HepG2 (cell line): ENCODE results near the gene TSSK3. TPM values are rescaled to one million over a fixed set of nuclear protein-coding genes. Genes with fewer than 3 reads are reported as not detected.

Experiments
- ATM ChIP-seq: fragments of 450-650 bp; IDR thresholded peaks from 2 replicates; pipeline ENCODE4 v1.7.1; 2017; ENCODE audit warnings: mild to moderate bottlenecking, borderline replicate concordance
- BCL3 ChIP-seq: sonication (generic); formaldehyde crosslinking; IDR thresholded peaks from 2 replicates; pipeline ENCODE4 v1.5.1; 2020; ENCODE audit warnings: mild to moderate bottlenecking, missing genetic modification reagents, moderate library complexity
- BORCS8-MEF2B ChIP-seq: sonication (generic); formaldehyde crosslinking; IDR thresholded peaks from 2 replicates; pipeline ENCODE4 v1.8.0; 2022; ENCODE audit warnings: mild to moderate bottlenecking, missing genetic modification reagents
- GABPB1 ChIP-seq: IDR thresholded peaks from 2 replicates; pipeline ENCODE4 v1.6.1; 2016; ENCODE audit warnings: mild to moderate bottlenecking, missing genetic modification reagents, moderate library complexity, missing compliant biosample characterization
- GATAD1 ChIP-seq: IDR thresholded peaks from 2 replicates; pipeline ENCODE4 v1.6.1; 2016; ENCODE audit warnings: missing genetic modification reagents, missing compliant biosample characterization
- MIXL1 ChIP-seq: IDR thresholded peaks from 2 replicates; pipeline ENCODE4 v1.6.1; 2016
- NFYC ChIP-seq: IDR thresholded peaks from 2 replicates; pipeline ENCODE4 v1.6.1; 2016; ENCODE audit warnings: missing genetic modification reagents, missing compliant biosample characterization
- NR3C1 ChIP-seq: sonication (generic); formaldehyde crosslinking; IDR thresholded peaks from 2 replicates; pipeline ENCODE4 v1.4.0; 2020; ENCODE audit warnings: missing genetic modification reagents
- PBX2 ChIP-seq: IDR thresholded peaks from 2 replicates; pipeline ENCODE4 v1.6.1; 2016; ENCODE audit warnings: control low read depth
- POGK ChIP-seq: sonication (generic); formaldehyde crosslinking; conservative IDR thresholded peaks from 2 replicates; pipeline ENCODE4 v1.8.0; 2022; ENCODE audit warnings: mild to moderate bottlenecking, moderate library complexity, missing genetic modification reagents
- RELA ChIP-seq: sonication (generic); formaldehyde crosslinking; IDR thresholded peaks from 2 replicates; pipeline ENCODE4 v1.4.0; 2020; ENCODE audit warnings: missing genetic modification reagents
- ZNF552 ChIP-seq: sonication (generic); formaldehyde crosslinking; IDR thresholded peaks from 2 replicates; pipeline ENCODE4 v1.9.0; 2022; ENCODE audit warnings: missing genetic modification reagents, mild to moderate bottlenecking, borderline replicate concordance
- ZNF615 ChIP-seq: sonication (generic); formaldehyde crosslinking; IDR thresholded peaks from 2 replicates; pipeline ENCODE4 v1.5.0; 2020; ENCODE audit warnings: mild to moderate bottlenecking, missing genetic modification reagents, borderline replicate concordance
- ZNF629 ChIP-seq: sonication (generic); formaldehyde crosslinking; conservative IDR thresholded peaks from 2 replicates; pipeline ENCODE4 v1.5.0; 2020; ENCODE audit warnings: missing genetic modification reagents
- ZNF652 ChIP-seq: IDR thresholded peaks from 2 replicates; pipeline ENCODE4 v1.6.1; 2016; ENCODE audit warnings: low read depth, borderline replicate concordance
- ZNF737 ChIP-seq: sonication (generic); formaldehyde crosslinking; IDR thresholded peaks from 2 replicates; pipeline ENCODE4 v1.5.0; 2020; ENCODE audit warnings: missing genetic modification reagents, mild to moderate bottlenecking, borderline replicate concordance
- ZNF761 ChIP-seq: sonication (generic); formaldehyde crosslinking; conservative IDR thresholded peaks from 2 replicates; pipeline ENCODE4 v1.4.0; 2020; ENCODE audit warnings: mild to moderate bottlenecking, missing genetic modification reagents
- ZNF879 ChIP-seq: sonication (generic); formaldehyde crosslinking; IDR thresholded peaks from 2 replicates; pipeline ENCODE4 v1.8.1; 2023; ENCODE audit warnings: missing genetic modification reagents
- polyA plus RNA-seq, 8 experiments: library from polyadenylated mRNA; depleted of rRNA in 3 of 8; stranded (reverse) in 7 of 8; unstranded in 1 of 8; fragments of >200 nt; fragmentation: Illumina TruSeq in 4 of 8; extraction: Trizol in 4 of 8; gene quantifications; 2 replicates each; pipeline versions ENCODE4 v1.2.1 to v1.2.3, GENCODE V29; 2011 to 2016; ENCODE audit warnings: low read depth in 4 of 8, missing spikeins in 1 of 8, mixed read lengths in 1 of 8; ENCODE audit not compliant: insufficient read depth in 1 of 8
- total RNA-seq, 5 experiments: library from RNA; depleted of rRNA; stranded (reverse); fragments of >200 nt; fragmentation: Illumina TruSeq; extraction: Trizol; gene quantifications; 2 replicates each; pipeline ENCODE4 v1.2.3, GENCODE V29; 2016; ENCODE audit warnings: low read depth in 1 of 5
- TF ChIP-seq, protein P1 (sequence below): sonication (generic); formaldehyde crosslinking; IDR thresholded peaks from 2 replicates; pipeline ENCODE4 v1.8.1; 2023; ENCODE audit warnings: mild to moderate bottlenecking, missing genetic modification reagents
- TF ChIP-seq, protein P2 (sequence below): sonication (generic); formaldehyde crosslinking; IDR thresholded peaks from 2 replicates; pipeline ENCODE4 v1.4.0; 2020; ENCODE audit warnings: missing genetic modification reagents
- TF ChIP-seq, protein P3 (sequence below): sonication (generic); formaldehyde crosslinking; IDR thresholded peaks from 2 replicates; pipeline ENCODE4 v1.4.0; 2020; ENCODE audit warnings: missing genetic modification reagents, low read depth, mild to moderate bottlenecking, borderline replicate concordance

Gene TSSK3
- total and polyA plus RNA-seq, 2 of the 13 experiments (the other 11 are each of a cell fraction or from before 2014, with no cell fraction given): 1.0 to 1.1 TPM

DNA sequence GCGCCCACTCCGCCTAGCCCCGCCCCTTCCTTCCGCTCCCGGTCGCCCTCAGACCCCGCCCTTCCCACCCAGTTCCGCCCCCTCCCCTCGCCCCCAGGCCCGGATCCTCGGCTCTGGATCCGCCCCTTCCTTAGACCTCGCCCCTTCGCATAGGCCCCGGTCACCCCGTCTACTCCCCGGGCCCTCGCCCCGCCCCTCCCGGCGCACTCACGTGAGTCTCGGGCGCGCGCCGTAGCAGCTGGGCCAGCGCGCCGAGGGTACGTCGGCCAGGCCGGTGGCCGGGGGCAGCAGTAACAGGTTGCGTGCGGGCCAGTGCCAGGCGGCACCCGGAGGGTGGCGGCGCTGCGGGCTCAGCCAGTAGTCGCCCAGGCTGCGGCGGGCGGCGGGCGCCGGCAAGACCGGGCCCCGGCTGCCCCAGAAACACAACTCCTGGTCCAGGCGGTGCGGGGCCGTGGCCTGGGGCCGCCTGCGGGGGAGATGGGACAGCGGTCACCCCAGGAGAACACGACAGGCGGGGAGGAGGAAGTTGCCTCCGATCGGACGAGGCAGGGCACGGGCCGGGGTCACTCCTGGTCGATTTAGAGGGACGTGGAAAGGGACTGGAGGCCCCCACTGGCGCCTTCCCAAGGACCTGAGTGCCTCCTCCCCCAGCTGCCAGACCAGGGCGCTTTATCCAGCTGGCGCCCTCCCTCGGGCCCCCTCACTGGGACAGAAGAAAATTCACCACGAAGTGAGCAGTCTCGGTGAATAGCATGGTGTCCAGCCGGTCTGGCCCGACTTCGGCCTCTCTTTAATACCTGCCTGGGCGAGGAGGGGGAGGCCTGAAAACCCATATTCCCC lies 10.7 kb upstream of the TSSK3 start (continued):
- TF ChIP-seq, protein P1, sequence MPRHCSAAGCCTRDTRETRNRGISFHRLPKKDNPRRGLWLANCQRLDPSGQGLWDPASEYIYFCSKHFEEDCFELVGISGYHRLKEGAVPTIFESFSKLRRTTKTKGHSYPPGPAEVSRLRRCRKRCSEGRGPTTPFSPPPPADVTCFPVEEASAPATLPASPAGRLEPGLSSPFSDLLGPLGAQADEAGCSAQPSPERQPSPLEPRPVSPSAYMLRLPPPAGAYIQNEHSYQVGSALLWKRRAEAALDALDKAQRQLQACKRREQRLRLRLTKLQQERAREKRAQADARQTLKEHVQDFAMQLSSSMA: no peak
- no peak for TF ChIP-seq ZNF761 (CRISPR knock-in tag)
- no peak for TF ChIP-seq MIXL1
- TF ChIP-seq, protein P2, sequence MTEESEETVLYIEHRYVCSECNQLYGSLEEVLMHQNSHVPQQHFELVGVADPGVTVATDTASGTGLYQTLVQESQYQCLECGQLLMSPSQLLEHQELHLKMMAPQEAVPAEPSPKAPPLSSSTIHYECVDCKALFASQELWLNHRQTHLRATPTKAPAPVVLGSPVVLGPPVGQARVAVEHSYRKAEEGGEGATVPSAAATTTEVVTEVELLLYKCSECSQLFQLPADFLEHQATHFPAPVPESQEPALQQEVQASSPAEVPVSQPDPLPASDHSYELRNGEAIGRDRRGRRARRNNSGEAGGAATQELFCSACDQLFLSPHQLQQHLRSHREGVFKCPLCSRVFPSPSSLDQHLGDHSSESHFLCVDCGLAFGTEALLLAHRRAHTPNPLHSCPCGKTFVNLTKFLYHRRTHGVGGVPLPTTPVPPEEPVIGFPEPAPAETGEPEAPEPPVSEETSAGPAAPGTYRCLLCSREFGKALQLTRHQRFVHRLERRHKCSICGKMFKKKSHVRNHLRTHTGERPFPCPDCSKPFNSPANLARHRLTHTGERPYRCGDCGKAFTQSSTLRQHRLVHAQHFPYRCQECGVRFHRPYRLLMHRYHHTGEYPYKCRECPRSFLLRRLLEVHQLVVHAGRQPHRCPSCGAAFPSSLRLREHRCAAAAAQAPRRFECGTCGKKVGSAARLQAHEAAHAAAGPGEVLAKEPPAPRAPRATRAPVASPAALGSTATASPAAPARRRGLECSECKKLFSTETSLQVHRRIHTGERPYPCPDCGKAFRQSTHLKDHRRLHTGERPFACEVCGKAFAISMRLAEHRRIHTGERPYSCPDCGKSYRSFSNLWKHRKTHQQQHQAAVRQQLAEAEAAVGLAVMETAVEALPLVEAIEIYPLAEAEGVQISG (CRISPR knock-in tag): no peak; the same call in 1 of the 2 replicates
- no peak for TF ChIP-seq NFYC (CRISPR knock-in tag)
- TF ChIP-seq POGK: 0 out of 2 replicates have a peak, but pooled peaks have one; percentile 40
- TF ChIP-seq BORCS8-MEF2B (CRISPR knock-in tag): 0 out of 2 replicates have a peak, but pooled peaks have one; percentile 15
- peak; percentile 67 for TF ChIP-seq GABPB1 (CRISPR knock-in tag)
- no peak for TF ChIP-seq PBX2 (CRISPR knock-in tag)
- no peak for TF ChIP-seq ZNF615 (CRISPR knock-in tag)
- TF ChIP-seq RELA (CRISPR knock-in tag): peak; percentile 76; the same call in 1 of the 2 replicates
- TF ChIP-seq ATM: no peak
- TF ChIP-seq ZNF552 (CRISPR knock-in tag): no peak
- no peak for TF ChIP-seq ZNF879 (CRISPR knock-in tag)
- peak; percentile 24; the same call in 1 of the 2 replicates for TF ChIP-seq BCL3 (CRISPR knock-in tag)
- TF ChIP-seq GATAD1: no peak
- TF ChIP-seq, protein P3, sequence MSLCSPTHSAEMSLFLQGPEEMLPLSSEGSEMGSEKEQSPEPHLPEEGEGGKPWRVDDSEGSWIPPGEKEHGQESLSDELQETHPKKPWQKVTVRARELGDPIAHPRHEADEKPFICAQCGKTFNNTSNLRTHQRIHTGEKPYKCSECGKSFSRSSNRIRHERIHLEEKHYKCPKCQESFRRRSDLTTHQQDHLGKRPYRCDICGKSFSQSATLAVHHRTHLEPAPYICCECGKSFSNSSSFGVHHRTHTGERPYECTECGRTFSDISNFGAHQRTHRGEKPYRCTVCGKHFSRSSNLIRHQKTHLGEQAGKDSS (CRISPR knock-in tag): no peak
- TF ChIP-seq ZNF629: no peak
- TF ChIP-seq NR3C1 (CRISPR knock-in tag): no peak
- no peak for TF ChIP-seq ZNF737 (CRISPR knock-in tag)
- TF ChIP-seq ZNF652 (CRISPR knock-in tag): no peak
